Measurements from ENCODE around the gene ALG12.

ALG12 gene

DNA sequence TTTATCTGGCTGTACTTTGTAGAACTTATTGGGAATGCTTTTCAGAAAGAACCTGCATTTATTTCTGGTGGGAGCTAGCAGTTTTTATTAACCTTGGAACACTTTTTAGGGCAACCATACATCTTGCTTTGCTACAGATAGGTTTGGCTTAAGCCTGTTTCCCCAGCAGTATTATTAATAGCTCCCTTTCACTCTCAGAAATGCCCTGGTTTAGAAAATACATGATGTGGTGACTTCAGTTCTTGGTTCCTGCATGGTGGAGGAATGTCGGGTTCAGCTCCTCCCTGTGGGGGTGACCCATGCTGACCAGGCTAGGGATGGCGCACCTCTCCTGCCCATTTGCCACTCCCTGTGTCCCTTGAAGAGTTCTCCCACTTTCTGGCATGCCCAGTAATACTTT, 36.4 kb downstream of the ALG12 start:
- no peak for DNase-seq (ENCODE audit: low read depth in 2 of 2)
- TF ChIP-seq, protein P1, sequence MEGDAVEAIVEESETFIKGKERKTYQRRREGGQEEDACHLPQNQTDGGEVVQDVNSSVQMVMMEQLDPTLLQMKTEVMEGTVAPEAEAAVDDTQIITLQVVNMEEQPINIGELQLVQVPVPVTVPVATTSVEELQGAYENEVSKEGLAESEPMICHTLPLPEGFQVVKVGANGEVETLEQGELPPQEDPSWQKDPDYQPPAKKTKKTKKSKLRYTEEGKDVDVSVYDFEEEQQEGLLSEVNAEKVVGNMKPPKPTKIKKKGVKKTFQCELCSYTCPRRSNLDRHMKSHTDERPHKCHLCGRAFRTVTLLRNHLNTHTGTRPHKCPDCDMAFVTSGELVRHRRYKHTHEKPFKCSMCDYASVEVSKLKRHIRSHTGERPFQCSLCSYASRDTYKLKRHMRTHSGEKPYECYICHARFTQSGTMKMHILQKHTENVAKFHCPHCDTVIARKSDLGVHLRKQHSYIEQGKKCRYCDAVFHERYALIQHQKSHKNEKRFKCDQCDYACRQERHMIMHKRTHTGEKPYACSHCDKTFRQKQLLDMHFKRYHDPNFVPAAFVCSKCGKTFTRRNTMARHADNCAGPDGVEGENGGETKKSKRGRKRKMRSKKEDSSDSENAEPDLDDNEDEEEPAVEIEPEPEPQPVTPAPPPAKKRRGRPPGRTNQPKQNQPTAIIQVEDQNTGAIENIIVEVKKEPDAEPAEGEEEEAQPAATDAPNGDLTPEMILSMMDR (IDR thresholded peaks at IDR 0.05; ENCODE audit: low read depth, low read length): no peak
- H3K4me3 ChIP-seq (replicated peaks in 1 of 2; ENCODE audit: low read depth in 2 of 2, low read length in 2 of 2): no peak overlapping the region

DNA sequence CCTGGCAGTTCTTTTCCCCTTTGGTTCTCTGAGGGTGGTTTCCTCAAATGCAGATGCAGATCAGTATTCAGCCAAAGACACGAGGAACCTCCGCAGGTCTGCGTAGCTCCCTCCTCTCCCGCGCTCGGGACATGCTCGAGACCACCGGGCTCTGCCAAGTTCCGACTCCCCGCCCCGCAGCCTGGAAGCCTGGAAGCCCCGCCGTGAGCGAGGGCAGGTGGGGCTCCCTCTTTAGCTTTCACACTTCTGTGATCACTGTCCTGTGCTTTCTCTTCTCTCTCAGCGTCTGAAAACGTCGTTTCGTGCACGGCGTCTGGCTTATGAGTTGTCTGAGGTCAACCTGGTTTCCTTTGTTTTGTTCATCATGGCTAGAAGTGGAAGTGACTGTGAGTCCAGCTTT, 38.0 kb downstream of the ALG12 start:
- H3K4me3 ChIP-seq (replicated peaks in 1 of 2; ENCODE audit: low read depth in 2 of 2, low read length in 2 of 2): no peak overlapping the region
- TF ChIP-seq, protein P1 (IDR thresholded peaks at IDR 0.05; ENCODE audit: low read depth, low read length): no peak
- no peak for DNase-seq (ENCODE audit: low read depth in 2 of 2)

GRCh38 chr22:49879871-49880270, 38.4 kb downstream of the ALG12 start:
- H3K4me3 ChIP-seq (replicated peaks in 1 of 2; ENCODE audit: low read depth in 2 of 2, low read length in 2 of 2): no peak overlapping the region
- TF ChIP-seq, protein P1 (IDR thresholded peaks at IDR 0.05; ENCODE audit: low read depth, low read length): no peak
- DNase-seq (ENCODE audit: low read depth in 2 of 2): no peak

GRCh38 chr22:49878206-49878605, 40.0 kb downstream of the ALG12 start:
- TF ChIP-seq, protein P1 (IDR thresholded peaks at IDR 0.05; ENCODE audit: low read depth, low read length): no peak
- no peak overlapping the region for H3K4me3 ChIP-seq (replicated peaks in 1 of 2; ENCODE audit: low read depth in 2 of 2, low read length in 2 of 2)
- DNase-seq (ENCODE audit: low read depth in 2 of 2): no peak

DNA sequence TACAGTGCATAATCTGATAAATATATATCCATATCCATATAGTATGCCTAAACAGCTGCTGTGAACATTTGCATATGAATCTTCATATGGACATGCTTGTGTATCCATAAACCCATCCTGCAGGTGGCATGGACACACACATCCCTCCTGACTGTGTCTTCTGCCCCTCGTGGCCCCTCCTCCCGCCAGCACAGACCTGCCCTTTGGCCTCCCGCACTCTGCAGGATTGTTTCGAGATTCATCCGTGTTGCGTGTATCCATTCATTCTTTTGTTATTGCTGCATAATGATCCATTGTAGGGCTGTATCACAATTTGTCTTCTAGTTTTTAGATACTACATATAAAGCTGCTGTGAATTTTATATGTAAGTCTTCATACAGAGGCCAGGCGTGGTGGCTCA, 40.6 kb downstream of the ALG12 start:
- no peak for DNase-seq (ENCODE audit: low read depth in 2 of 2)
- TF ChIP-seq, protein P1 (IDR thresholded peaks at IDR 0.05; ENCODE audit: low read depth, low read length): no peak
- no peak overlapping the region for H3K4me3 ChIP-seq (replicated peaks in 1 of 2; ENCODE audit: low read depth in 2 of 2, low read length in 2 of 2)

DNA sequence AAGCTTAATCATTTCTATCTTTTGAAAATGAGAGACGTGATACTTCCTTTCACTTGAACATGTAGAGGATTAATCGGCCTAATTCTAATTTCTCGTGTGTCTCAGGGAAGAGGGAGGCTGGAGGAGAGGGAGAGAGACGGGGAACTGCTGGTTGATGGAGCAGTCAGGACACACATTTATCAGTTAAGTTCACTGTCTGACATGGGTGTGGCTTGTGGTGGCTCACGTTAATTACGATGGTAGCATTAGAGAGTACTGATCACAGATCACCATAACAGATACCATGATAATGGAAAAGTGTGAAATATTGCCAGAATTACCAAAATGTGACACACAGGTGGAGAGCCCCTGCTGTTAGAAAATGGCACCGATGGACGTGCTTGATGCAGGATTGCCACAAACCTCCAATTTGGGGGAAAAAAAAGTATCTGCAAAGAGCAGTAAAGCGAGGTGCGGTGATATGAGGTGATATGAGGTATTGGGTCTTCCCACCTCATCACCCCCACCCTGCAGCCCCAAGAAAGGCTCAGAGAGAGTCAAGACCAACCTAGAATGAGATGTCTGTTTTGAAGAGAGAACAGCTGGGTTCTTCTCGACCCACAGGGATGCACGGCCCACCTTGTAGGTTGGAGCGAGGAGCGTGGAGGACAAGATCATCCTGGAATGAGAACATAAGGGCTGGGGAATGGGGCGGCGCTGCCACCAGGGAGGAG, 44.9 kb downstream of the ALG12 start:
- TF ChIP-seq, protein P1 (IDR thresholded peaks at IDR 0.05; ENCODE audit: low read depth, low read length): no peak
- H3K4me3 ChIP-seq (replicated peaks in 1 of 2; ENCODE audit: low read depth in 2 of 2, low read length in 2 of 2): no peak overlapping the region
- no peak for DNase-seq (ENCODE audit: low read depth in 2 of 2)

GRCh38 chr22:49872347-49872746, 45.9 kb downstream of the ALG12 start:
- TF ChIP-seq, protein P1 (IDR thresholded peaks at IDR 0.05; ENCODE audit: low read depth, low read length): no peak
- no peak for DNase-seq (ENCODE audit: low read depth in 2 of 2)
- no peak overlapping the region for H3K4me3 ChIP-seq (replicated peaks in 1 of 2; ENCODE audit: low read depth in 2 of 2, low read length in 2 of 2)
